K562 (cell line): Measurements from ENCODE around the gene SLC26A1. TPM values are rescaled to one million over a fixed set of nuclear protein-coding genes. Genes with fewer than 3 reads are reported as not detected.
A peak's percentile ranks its signal among the peaks of the same experiment; 100 is the strongest.

ENCODE experiments used
- ATAC-seq: fragments of 200-7000 bp; cut with Tn5 transposase; 3 replicates; pipeline ENCODE4 v1.9.1; 2020; ENCODE audit warnings: moderate library complexity
- BruUV-seq: library from RNA; stranded (reverse); fragments of 400-500 nt; replicated peaks from 2 replicates; lab custom pipeline; 2021; lab: Mats Ljungman, UMichigan
- CTCF ChIA-PET: fragments of 300-600 bp; formaldehyde crosslinking; extraction: SDS; loops from one replicate; lab custom pipeline; 2021; ENCODE audit warnings: low intra/inter-chr PET ratio; lab: Yijun Ruan, JAX
- POLR2A ChIA-PET: fragments of 300-600, 350-650 bp; sonication (Branson Sonifier 250); formaldehyde crosslinking; extraction: SDS; loops from one replicate; lab custom pipeline; 2021; ENCODE audit warnings: antibody characterized with exemption, inconsistent platforms; lab: Yijun Ruan, JAX
- DNase-seq, 4 experiments: peaks; one replicate each; pipeline versions ENCODE4 v3.0.0 to v3.0.0-alpha.2; 2011 to 2018; ENCODE audit warnings: low spot score in 3 of 4, mixed read lengths in 3 of 4; ENCODE audit errors: extremely low read depth in 1 of 4
- FAIRE-seq: peaks from 2 replicates; lab custom pipeline; 2011; peaks lifted over from hg19 to GRCh38; lab: Jason Lieb, UNC
- H2AFZ ChIP-seq: 2 replicates; pipeline ENCODE4 v1.6.0; 2011; ENCODE audit warnings: low read depth, low read length, control low read depth, inconsistent platforms
- H3K27ac ChIP-seq: fragments of 200-600 bp; 3 replicates; pipeline ENCODE4 v1.8.0; 2011; ENCODE audit warnings: low read depth, mild to moderate bottlenecking, control low read depth, inconsistent platforms, low read length, moderate library complexity, mixed read lengths; ENCODE audit errors: extremely low read depth
- H3K27me3 ChIP-seq, 2 experiments: fragments of 300-600 bp in 1 of 2; 2 replicates in 1 of 2; 3 replicates in 1 of 2; pipeline versions ENCODE4 v1.6.0 to v1.8.0; 2011; ENCODE audit warnings: inconsistent platforms in 2 of 2, low read length in 2 of 2, mild to moderate bottlenecking in 1 of 2, mixed read lengths in 1 of 2, moderate library complexity in 1 of 2; ENCODE audit not compliant: control insufficient read depth in 2 of 2, insufficient read depth in 2 of 2
- H3K36me3 ChIP-seq: fragments of 300-600 bp; 3 replicates; pipeline ENCODE4 v1.8.0; 2011; ENCODE audit warnings: mild to moderate bottlenecking, low read length, inconsistent platforms; ENCODE audit not compliant: control insufficient read depth, insufficient read depth
- H3K4me1 ChIP-seq, 2 experiments: fragments of 200-600 bp in 1 of 2; replicated peaks in 1 of 2; 2 replicates in 1 of 2; 3 replicates in 1 of 2; pipeline versions ENCODE4 v1.5.1 to v1.8.0; 2011; ENCODE audit warnings: inconsistent platforms in 2 of 2, low read length in 2 of 2, mild to moderate bottlenecking in 1 of 2, mixed read lengths in 1 of 2, moderate library complexity in 1 of 2; ENCODE audit not compliant: control insufficient read depth in 2 of 2, insufficient read depth in 2 of 2
- H3K4me2 ChIP-seq: 2 replicates; pipeline ENCODE4 v1.6.1; 2011; ENCODE audit warnings: low read length, control low read depth, inconsistent platforms, mixed read lengths; ENCODE audit not compliant: insufficient read depth
- H3K4me3 ChIP-seq: fragments of 200-600 bp; sonication (generic), shearing (Covaris generic); 2 replicates; pipeline ENCODE4 v1.5.1; 2016; ENCODE audit warnings: control low read depth, inconsistent platforms
- H3K79me2 ChIP-seq: fragments of 200-600 bp; 3 replicates; pipeline ENCODE4 v1.8.0; 2011; ENCODE audit warnings: low read length, inconsistent platforms; ENCODE audit not compliant: control insufficient read depth, insufficient read depth
- H3K9ac ChIP-seq, 2 experiments: 2 replicates each; pipeline versions ENCODE4 v1.6.0 to v1.6.1; 2011; ENCODE audit warnings: low read depth in 2 of 2, low read length in 2 of 2, control low read depth in 1 of 2, inconsistent platforms in 1 of 2, mild to moderate bottlenecking in 1 of 2, mixed read lengths in 1 of 2; ENCODE audit not compliant: insufficient read depth in 1 of 2
- H3K9me1 ChIP-seq: one replicate; pipeline ENCODE4 v1.6.0; 2011; ENCODE audit warnings: inconsistent platforms, mild to moderate bottlenecking, low read length, moderate library complexity; ENCODE audit not compliant: control insufficient read depth, insufficient read depth
- H3K9me3 ChIP-seq: replicated peaks from 2 replicates; pipeline ENCODE4 v1.5.1; 2011; ENCODE audit warnings: low read depth, low read length, inconsistent platforms; ENCODE audit not compliant: control insufficient read depth, insufficient read depth
- H4K20me1 ChIP-seq: replicated peaks from 2 replicates; pipeline ENCODE4 v1.6.1; 2011; ENCODE audit warnings: low read length, inconsistent platforms, mixed read lengths; ENCODE audit not compliant: control insufficient read depth, insufficient read depth
- ATF2 ChIP-seq: sonication (generic); formaldehyde crosslinking; IDR thresholded peaks from 2 replicates; pipeline ENCODE4 v1.8.1; 2022; ENCODE audit warnings: missing genetic modification reagents
- BRD4 ChIP-seq: fragments of 200-600 bp; sonication (generic); IDR thresholded peaks from 2 replicates; pipeline ENCODE4 v1.6.1; 2017; ENCODE audit warnings: inconsistent platforms
- DDX20 ChIP-seq: fragments of 450-650 bp; IDR thresholded peaks from 2 replicates; pipeline ENCODE4 v1.6.1; 2016; ENCODE audit warnings: missing genetic modification characterization, low read depth, mild to moderate bottlenecking, missing compliant biosample characterization, moderate library complexity
- ELF2 ChIP-seq: fragments of 250-450 bp; sonication (Bioruptor Pico); IDR thresholded peaks from 2 replicates; pipeline ENCODE4 v1.5.0; 2021; ENCODE audit warnings: mild to moderate bottlenecking
- EP400 ChIP-seq: fragments of 450-650 bp; IDR thresholded peaks from 2 replicates; pipeline ENCODE4 v1.6.1; 2017; ENCODE audit warnings: antibody characterized with exemption, mild to moderate bottlenecking, moderate library complexity
- FOXA3 ChIP-seq, 2 experiments: fragments of 450-650 bp in 1 of 2; sonication (generic) in 1 of 2; formaldehyde crosslinking; IDR thresholded peaks in 1 of 2; conservative IDR thresholded peaks in 1 of 2; 2 replicates each; pipeline versions ENCODE4 v1.4.0 to v1.8.0; 2020 to 2022; ENCODE audit warnings: mild to moderate bottlenecking in 2 of 2, missing genetic modification reagents in 1 of 2
- HNRNPH1 ChIP-seq: fragments of 200-400 bp; formaldehyde crosslinking; optimal IDR thresholded peaks from 2 replicates; pipeline ENCODE3; 2017; ENCODE audit warnings: low read depth, mild to moderate bottlenecking, low read length, moderate library complexity
- MAFG ChIP-seq: fragments of 450-650 bp; conservative IDR thresholded peaks from 2 replicates; pipeline ENCODE4 v1.6.1; 2016; ENCODE audit warnings: missing genetic modification characterization, missing compliant biosample characterization
- RB1 ChIP-seq: fragments of 450-650 bp; IDR thresholded peaks from 2 replicates; pipeline ENCODE4 v1.6.1; 2017; ENCODE audit warnings: low read depth, mild to moderate bottlenecking
- RBM22 ChIP-seq: fragments of 200-400 bp; formaldehyde crosslinking; IDR thresholded peaks from 2 replicates; pipeline ENCODE4 v1.6.1; 2018; ENCODE audit warnings: low read length, low read depth; ENCODE audit not compliant: poor library complexity, severe bottlenecking
- ZNF830 ChIP-seq: fragments of 250-450 bp; sonication (Bioruptor Pico); IDR thresholded peaks from 2 replicates; pipeline ENCODE4 v1.5.0; 2021; ENCODE audit warnings: mild to moderate bottlenecking
- WGBS: fragments of 100-300 bp; shearing (Covaris generic); methylation state at CpG from one replicate; pipeline ENCODE4 v1.1.6; 2016; ENCODE audit warnings: low coverage, mixed read lengths; ENCODE audit not compliant: insufficient coverage; ENCODE audit errors: missing lambda C conversion rate; 5-methylcytosine and 5-hydroxymethylcytosine counted together
- in situ Hi-C: fragments of 300-500 bp; cut with MboI; formaldehyde crosslinking; loops from 4 replicates; pipeline ENCODE4 v1.15.0; 2018; ENCODE audit warnings: inconsistent platforms, mixed read lengths
- intact Hi-C: fragments of 100-400 bp; cut with micrococcal nuclease; formaldehyde crosslinking; loops from 2 replicates; pipeline ENCODE4 v1.14.2; 2022
- polyA plus RNA-seq, 8 experiments: library from polyadenylated mRNA; depleted of rRNA in 4 of 8; stranded (reverse) in 5 of 8; unstranded in 3 of 8; fragments of >200 nt; fragmentation: Nextera tagmentation in 2 of 8; fragmentation: Illumina TruSeq in 1 of 8; extraction: Ambion mirVana in 2 of 8; extraction: Trizol in 1 of 8; gene quantifications; 2 replicates each; pipeline versions ENCODE4 v1.2.1 to v1.2.3, GENCODE V29; 2011 to 2014; ENCODE audit warnings: inconsistent platforms in 1 of 8, missing spikeins in 1 of 8
- total RNA-seq, 7 experiments: library from RNA; depleted of rRNA in 6 of 7; stranded (reverse); fragments of >200 nt in 6 of 7; fragmentation: Illumina TruSeq in 2 of 7; extraction: Trizol in 2 of 7; gene quantifications; 2 replicates each; pipeline versions ENCODE4 v1.2.1 to v1.2.3, GENCODE V29; 2011 to 2021; ENCODE audit warnings: low replicate concordance in 1 of 7
- TF ChIP-seq, protein P1 (sequence below): fragments of 450-650 bp; formaldehyde crosslinking; IDR thresholded peaks from 2 replicates; pipeline ENCODE4 v1.4.0; 2020; ENCODE audit warnings: mild to moderate bottlenecking, mixed read lengths
- TF ChIP-seq, protein P2 (sequence below): sonication (generic); formaldehyde crosslinking; IDR thresholded peaks from 2 replicates; pipeline ENCODE4 v1.8.1; 2023; ENCODE audit warnings: mild to moderate bottlenecking, missing genetic modification reagents

Gene SLC26A1
- total and polyA plus RNA-seq, 9 of the 15 experiments (the other 6 are each of a cell fraction or from before 2014, with no cell fraction given): 0.11 to 4.2 (median 0.95) TPM

GRCh38 chr4:1041936-1042330 lies 48.7 kb upstream of the SLC26A1 start (continued):
- TF ChIP-seq FOXA3 (CRISPR knock-in tag; conservative IDR thresholded peaks at IDR 0.05 in 1 of 2, IDR thresholded peaks at IDR 0.05 in 1 of 2) (no peak), EP400 (no peak), ZNF830 (CRISPR knock-in tag) (no peak), BRD4 (no peak), DDX20 (tag) (no peak), HNRNPH1 (no peak)
- TF ChIP-seq, protein P1, sequence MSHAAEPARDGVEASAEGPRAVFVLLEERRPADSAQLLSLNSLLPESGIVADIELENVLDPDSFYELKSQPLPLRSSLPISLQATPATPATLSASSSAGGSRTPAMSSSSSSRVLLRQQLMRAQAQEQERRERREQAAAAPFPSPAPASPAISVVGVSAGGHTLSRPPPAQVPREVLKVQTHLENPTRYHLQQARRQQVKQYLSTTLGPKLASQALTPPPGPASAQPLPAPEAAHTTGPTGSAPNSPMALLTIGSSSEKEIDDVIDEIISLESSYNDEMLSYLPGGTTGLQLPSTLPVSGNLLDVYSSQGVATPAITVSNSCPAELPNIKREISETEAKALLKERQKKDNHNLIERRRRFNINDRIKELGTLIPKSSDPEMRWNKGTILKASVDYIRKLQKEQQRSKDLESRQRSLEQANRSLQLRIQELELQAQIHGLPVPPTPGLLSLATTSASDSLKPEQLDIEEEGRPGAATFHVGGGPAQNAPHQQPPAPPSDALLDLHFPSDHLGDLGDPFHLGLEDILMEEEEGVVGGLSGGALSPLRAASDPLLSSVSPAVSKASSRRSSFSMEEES (CRISPR knock-in tag): no peak

DNA sequence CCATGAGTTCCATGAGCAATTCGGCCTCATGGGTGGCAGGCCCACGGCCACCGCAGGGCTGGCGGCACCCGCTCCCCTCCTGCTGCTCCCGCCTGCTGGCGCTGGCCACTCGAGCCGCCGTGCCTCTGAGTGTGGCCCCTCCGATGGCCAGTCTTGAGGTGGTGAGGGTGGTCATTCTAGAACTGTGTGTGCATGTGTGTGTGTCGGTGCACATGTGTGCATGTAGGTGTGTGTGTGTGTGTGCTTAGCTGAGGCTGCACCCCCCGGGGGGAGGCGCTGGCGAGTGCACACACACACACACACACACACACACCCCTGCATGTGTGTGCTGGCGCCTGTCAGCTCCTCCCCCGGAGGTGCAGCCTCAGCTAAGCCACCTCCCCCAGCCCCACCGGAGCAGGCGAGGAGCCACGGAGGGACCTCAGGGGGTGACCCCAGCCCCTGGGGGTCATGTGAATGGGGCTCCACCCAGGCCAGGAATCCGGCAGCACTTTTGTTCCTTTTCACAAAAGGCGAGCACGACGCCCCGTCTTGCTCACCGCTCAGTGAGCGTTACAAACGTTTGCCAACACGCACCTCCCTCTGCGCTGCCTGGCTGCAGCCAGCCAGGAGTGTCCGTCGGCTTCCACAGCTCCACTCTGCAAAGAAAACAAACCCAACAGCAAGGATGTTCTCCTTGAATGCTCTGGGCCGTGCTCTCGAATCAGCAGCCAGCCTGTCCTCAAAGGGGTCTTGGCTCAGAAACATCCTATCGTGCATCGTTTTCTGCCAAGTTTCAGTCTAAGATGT lies 48.1 kb upstream of the SLC26A1 start:
- Histone ChIP-seq H3K36me3 (no peaks in the 10 kb centered on the region), H3K27ac (peak overlapping the region; percentile 68), H3K4me2 (peak overlapping the region; percentile 61), H3K27me3 (no peaks in the 10 kb centered on the region), H3K79me2 (no peaks in the 10 kb centered on the region), H3K4me3 (no peak overlapping the region), H3K4me1 (peaks cover 50 to 88% of the 10 kb centered on the region in 2 experiments), H3K9me3 (no peaks in the 10 kb centered on the region), H3K9ac (peak overlapping the region; percentile 30 to 90), H4K20me1 (no peaks in the 10 kb centered on the region), H2AFZ (peak overlapping the region; percentile 92), H3K9me1 (no peaks in the 10 kb centered on the region)
- BruUV-seq: no TSS peak
- WGBS: 41% methylated on average over 28 of the region's 36 CpGs
- ATAC-seq: peak; percentile 56
- peak; percentile 72 to 84 (median 78) for DNase-seq
- ChIA-PET POLR2A (no interaction called here), CTCF (no interaction called here)
- intact Hi-C loops: loop anchor here (10.0 kb wide), 1 partner anchor 47 kb away; the partner anchor contains the start of gene SLC26A1
- in situ Hi-C loops: no loop called here
- peak; percentile 92 for FAIRE-seq
- TF ChIP-seq MAFG (tag) (no peak), RB1 (peak; percentile 43; the same call in 1 of the 2 replicates), ELF2 (CRISPR knock-in tag) (no peak), RBM22 (no peak), ATF2 (CRISPR knock-in tag) (no peak)
- TF ChIP-seq, protein P2, sequence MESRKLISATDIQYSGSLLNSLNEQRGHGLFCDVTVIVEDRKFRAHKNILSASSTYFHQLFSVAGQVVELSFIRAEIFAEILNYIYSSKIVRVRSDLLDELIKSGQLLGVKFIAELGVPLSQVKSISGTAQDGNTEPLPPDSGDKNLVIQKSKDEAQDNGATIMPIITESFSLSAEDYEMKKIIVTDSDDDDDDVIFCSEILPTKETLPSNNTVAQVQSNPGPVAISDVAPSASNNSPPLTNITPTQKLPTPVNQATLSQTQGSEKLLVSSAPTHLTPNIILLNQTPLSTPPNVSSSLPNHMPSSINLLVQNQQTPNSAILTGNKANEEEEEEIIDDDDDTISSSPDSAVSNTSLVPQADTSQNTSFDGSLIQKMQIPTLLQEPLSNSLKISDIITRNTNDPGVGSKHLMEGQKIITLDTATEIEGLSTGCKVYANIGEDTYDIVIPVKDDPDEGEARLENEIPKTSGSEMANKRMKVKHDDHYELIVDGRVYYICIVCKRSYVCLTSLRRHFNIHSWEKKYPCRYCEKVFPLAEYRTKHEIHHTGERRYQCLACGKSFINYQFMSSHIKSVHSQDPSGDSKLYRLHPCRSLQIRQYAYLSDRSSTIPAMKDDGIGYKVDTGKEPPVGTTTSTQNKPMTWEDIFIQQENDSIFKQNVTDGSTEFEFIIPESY: peak; percentile 93
